Caco-2 (cell line): ENCODE data around the gene SLC1A1. TPM values are rescaled to one million over a fixed set of nuclear protein-coding genes. Genes with fewer than 3 reads are reported as not detected.

ENCODE experiments used
- BruUV-seq: library from RNA; stranded (reverse); fragments of 400-500 nt; replicated peaks from 2 replicates; lab custom pipeline; 2021; lab: Mats Ljungman, UMichigan
- CTCF ChIA-PET: fragments of 300-600 bp; sonication (Branson Sonifier 250); formaldehyde crosslinking; loops from one replicate; lab custom pipeline; 2022; ENCODE audit warnings: antibody characterized with exemption; lab: Charles Lee
- POLR2A ChIA-PET: fragments of 300-600 bp; sonication (Branson Sonifier 250); formaldehyde crosslinking; loops from one replicate; lab custom pipeline; 2022; ENCODE audit warnings: antibody characterized with exemption; lab: Charles Lee
- DNase-seq, 2 experiments: peaks; one replicate each; pipeline versions ENCODE4 v3.0.0 to v3.0.0-alpha.2; 2020 to 2022
- H3K27me3 ChIP-seq: replicated peaks from 2 replicates; pipeline ENCODE4 v1.6.0; 2011; ENCODE audit warnings: low read length; ENCODE audit not compliant: control insufficient read depth, insufficient read depth
- H3K36me3 ChIP-seq: 2 replicates; pipeline ENCODE4 v1.5.1; 2011; ENCODE audit warnings: low read length; ENCODE audit not compliant: control insufficient read depth, insufficient read depth
- H3K4me1 ChIP-seq: fragments of 250-450 bp; sonication (Bioruptor Pico); 2 replicates; pipeline ENCODE4 v1.5.1; 2020; ENCODE audit warnings: mild to moderate bottlenecking
- H3K4me3 ChIP-seq: 2 replicates; pipeline ENCODE4 v1.5.1; 2011; ENCODE audit warnings: low read depth, mild to moderate bottlenecking, control low read depth, low read length
- H3K9me3 ChIP-seq: fragments of 250-450 bp; sonication (Bioruptor Pico); 2 replicates; pipeline ENCODE4 v1.5.1; 2020; ENCODE audit warnings: mild to moderate bottlenecking, moderate library complexity
- H3K27ac Mint-ChIP-seq: one replicate; pipeline ENCODE4 v1.8.0; 2022; ENCODE audit warnings: mixed read lengths; ENCODE audit not compliant: unreplicated experiment
- H3K27me3 Mint-ChIP-seq: one replicate; pipeline ENCODE4 v1.8.0; 2022; ENCODE audit warnings: mixed read lengths; ENCODE audit not compliant: insufficient read depth, unreplicated experiment
- H3K36me3 Mint-ChIP-seq: one replicate; pipeline ENCODE4 v1.8.0; 2022; ENCODE audit warnings: mild to moderate bottlenecking, mixed read lengths; ENCODE audit not compliant: insufficient read depth, unreplicated experiment
- H3K4me1 Mint-ChIP-seq: one replicate; pipeline ENCODE4 v1.8.0; 2022; ENCODE audit warnings: low read depth, mixed read lengths; ENCODE audit not compliant: unreplicated experiment
- H3K4me3 Mint-ChIP-seq: one replicate; pipeline ENCODE4 v1.8.0; 2022; ENCODE audit warnings: mild to moderate bottlenecking, moderate library complexity, mixed read lengths; ENCODE audit not compliant: unreplicated experiment
- H3K9me3 Mint-ChIP-seq: one replicate; pipeline ENCODE4 v1.8.0; 2022; ENCODE audit warnings: mixed read lengths; ENCODE audit not compliant: unreplicated experiment
- intact Hi-C: fragments of 100-400 bp; cut with micrococcal nuclease; formaldehyde crosslinking; loops from one replicate; pipeline ENCODE4 v1.10.0; 2022; ENCODE audit not compliant: unreplicated experiment
- total RNA-seq: library from RNA; stranded (reverse); gene quantifications from 2 replicates; pipeline ENCODE4 v1.2.3, GENCODE V29; 2022
- TF ChIP-seq, protein P1 (sequence below), 2 experiments: fragments of 200-600 bp in 1 of 2; IDR thresholded peaks; 1 replicate in 1 of 2; 2 replicates in 1 of 2; pipeline versions ENCODE4 v1.5.1 to v1.8.0; 2011 to 2022; ENCODE audit warnings: antibody characterized with exemption in 1 of 2, control low read depth in 1 of 2, inconsistent platforms in 1 of 2, low read depth in 1 of 2, low read length in 1 of 2, mild to moderate bottlenecking in 1 of 2, moderate library complexity in 1 of 2; ENCODE audit not compliant: insufficient read depth in 1 of 2, severe bottlenecking in 1 of 2, unreplicated experiment in 1 of 2

The SLC1A1 gene
- total RNA-seq, 1 experiment from 2014 or later = 53.1 TPM

GRCh38 chr9:4594994-4595393 lies 104.7 kb downstream of the SLC1A1 start:
- no TSS peak for BruUV-seq
- H3K36me3 Mint-ChIP-seq = no peaks in the 10 kb centered on the region
- H3K4me3 ChIP-seq = no peak overlapping the region
- H3K4me1 ChIP-seq = no peaks in the 10 kb centered on the region; the same call in 1 of the 2 replicates
- ChIA-PET POLR2A (no interaction called here), CTCF (no interaction called here)
- H3K9me3 Mint-ChIP-seq = no peaks in the 10 kb centered on the region
- TF ChIP-seq, protein P1, sequence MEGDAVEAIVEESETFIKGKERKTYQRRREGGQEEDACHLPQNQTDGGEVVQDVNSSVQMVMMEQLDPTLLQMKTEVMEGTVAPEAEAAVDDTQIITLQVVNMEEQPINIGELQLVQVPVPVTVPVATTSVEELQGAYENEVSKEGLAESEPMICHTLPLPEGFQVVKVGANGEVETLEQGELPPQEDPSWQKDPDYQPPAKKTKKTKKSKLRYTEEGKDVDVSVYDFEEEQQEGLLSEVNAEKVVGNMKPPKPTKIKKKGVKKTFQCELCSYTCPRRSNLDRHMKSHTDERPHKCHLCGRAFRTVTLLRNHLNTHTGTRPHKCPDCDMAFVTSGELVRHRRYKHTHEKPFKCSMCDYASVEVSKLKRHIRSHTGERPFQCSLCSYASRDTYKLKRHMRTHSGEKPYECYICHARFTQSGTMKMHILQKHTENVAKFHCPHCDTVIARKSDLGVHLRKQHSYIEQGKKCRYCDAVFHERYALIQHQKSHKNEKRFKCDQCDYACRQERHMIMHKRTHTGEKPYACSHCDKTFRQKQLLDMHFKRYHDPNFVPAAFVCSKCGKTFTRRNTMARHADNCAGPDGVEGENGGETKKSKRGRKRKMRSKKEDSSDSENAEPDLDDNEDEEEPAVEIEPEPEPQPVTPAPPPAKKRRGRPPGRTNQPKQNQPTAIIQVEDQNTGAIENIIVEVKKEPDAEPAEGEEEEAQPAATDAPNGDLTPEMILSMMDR (IDR thresholded peaks at IDR 0.05; ENCODE audit: insufficient read depth in 1 of 2, low read depth in 1 of 2, low read length in 1 of 2, severe bottlenecking in 1 of 2, unreplicated experiment in 1 of 2) = no peak
- intact Hi-C loops = no loop called here
- H3K27ac Mint-ChIP-seq = no peak overlapping the region
- no peak for DNase-seq
- no peaks in the 10 kb centered on the region for H3K9me3 ChIP-seq
- no peaks in the 10 kb centered on the region for H3K4me1 Mint-ChIP-seq
- no peaks in the 10 kb centered on the region for H3K27me3 ChIP-seq
- H3K36me3 ChIP-seq = no peaks in the 10 kb centered on the region
- peaks cover 3% of the 10 kb centered on the region for H3K27me3 Mint-ChIP-seq
- no peak overlapping the region for H3K4me3 Mint-ChIP-seq

DNA sequence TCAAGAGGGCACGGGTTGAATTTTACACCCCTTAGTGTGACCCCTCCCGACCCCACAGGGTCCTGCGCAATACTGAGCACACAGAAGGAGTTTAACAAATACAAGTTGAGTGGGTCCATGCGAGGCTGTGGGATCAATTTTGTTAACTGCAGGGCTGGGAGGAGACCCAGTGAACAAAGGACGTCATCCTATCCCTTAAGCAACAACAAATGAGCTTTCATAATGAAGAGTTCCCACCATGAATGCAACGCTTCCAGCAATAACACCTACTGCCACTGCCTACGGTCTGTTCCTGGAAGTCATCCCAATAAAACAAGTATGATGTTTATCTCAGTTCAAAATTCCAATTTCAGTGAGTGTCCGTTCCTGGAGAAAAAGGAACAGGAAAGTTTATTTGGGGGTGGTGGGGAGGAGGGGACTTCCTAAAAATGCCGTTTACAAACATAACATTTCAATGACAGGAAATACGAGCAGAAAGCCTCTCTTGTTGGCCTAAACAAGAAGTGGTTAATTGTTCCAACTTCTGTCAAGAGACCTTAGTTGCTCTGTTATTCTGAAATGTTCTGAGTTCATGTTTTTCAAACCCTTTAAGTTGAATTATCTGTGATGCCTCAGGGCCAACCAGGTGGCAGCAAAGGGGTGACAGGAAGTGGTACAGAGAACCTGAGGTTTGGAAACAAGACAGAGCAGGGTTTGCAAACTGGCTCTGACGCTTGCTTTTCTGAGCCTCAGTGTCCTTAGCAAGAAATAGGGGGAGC lies 106.1 kb downstream of the SLC1A1 start:
- Histone ChIP-seq H3K9me3 (no peaks in the 10 kb centered on the region), H3K36me3 (no peaks in the 10 kb centered on the region), H3K4me3 (no peak overlapping the region), H3K27me3 (no peaks in the 10 kb centered on the region), H3K4me1 (no peaks in the 10 kb centered on the region)
- CTCF ChIA-PET = interaction anchor here (1.4 kb wide), 1 partner anchor 8 kb away, joined by 3 read pairs; no protein-coding TSS in a partner anchor
- no TSS peak for BruUV-seq
- DNase-seq = no peak
- no peak overlapping the region for H3K27ac Mint-ChIP-seq
- intact Hi-C loops = no loop called here
- no peak overlapping the region for H3K4me3 Mint-ChIP-seq
- TF ChIP-seq, protein P1 (IDR thresholded peaks at IDR 0.05; ENCODE audit: insufficient read depth in 1 of 2, low read depth in 1 of 2, low read length in 1 of 2, severe bottlenecking in 1 of 2, unreplicated experiment in 1 of 2) = no peak
- H3K36me3 Mint-ChIP-seq = no peaks in the 10 kb centered on the region
- no peaks in the 10 kb centered on the region for H3K4me1 Mint-ChIP-seq
- peaks cover 3% of the 10 kb centered on the region for H3K27me3 Mint-ChIP-seq
- no peaks in the 10 kb centered on the region for H3K9me3 Mint-ChIP-seq
- POLR2A ChIA-PET = no interaction called here

DNA sequence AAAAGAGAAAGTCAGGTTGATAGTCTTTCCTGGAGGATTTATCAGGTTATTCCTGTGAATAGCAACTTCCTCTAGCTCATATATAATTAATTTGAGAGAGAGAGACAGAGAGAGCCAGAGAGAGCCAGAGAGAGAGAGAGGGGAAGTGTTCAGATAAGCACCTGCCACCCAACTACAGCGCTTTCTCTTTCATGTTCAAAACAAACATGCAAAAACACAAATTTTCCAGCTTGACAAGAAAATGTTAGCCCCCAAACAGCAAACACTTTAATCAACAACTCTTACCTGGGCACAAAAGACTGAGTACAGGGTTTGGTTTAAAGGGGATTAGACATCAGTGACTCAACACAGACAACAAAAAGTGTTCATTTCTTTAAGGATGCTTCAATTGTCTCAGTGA lies 110.1 kb downstream of the SLC1A1 start:
- H3K36me3 Mint-ChIP-seq = no peaks in the 10 kb centered on the region
- H3K27ac Mint-ChIP-seq = no peak overlapping the region
- no peak overlapping the region for H3K4me3 ChIP-seq
- peaks cover 2% of the 10 kb centered on the region for H3K27me3 Mint-ChIP-seq
- POLR2A ChIA-PET = no interaction called here
- H3K4me1 ChIP-seq = no peaks in the 10 kb centered on the region
- intact Hi-C loops = loop anchor here (5.0 kb wide), 1 partner anchor 142 kb away; the partner anchor contains the start of gene AK3
- no peaks in the 10 kb centered on the region for H3K4me1 Mint-ChIP-seq
- H3K9me3 ChIP-seq = no peaks in the 10 kb centered on the region
- H3K4me3 Mint-ChIP-seq = no peak overlapping the region
- no TSS peak for BruUV-seq
- DNase-seq = no peak
- no peaks in the 10 kb centered on the region for H3K9me3 Mint-ChIP-seq
- CTCF ChIA-PET = no interaction called here
- TF ChIP-seq, protein P1 (IDR thresholded peaks at IDR 0.05; ENCODE audit: insufficient read depth in 1 of 2, low read depth in 1 of 2, low read length in 1 of 2, severe bottlenecking in 1 of 2, unreplicated experiment in 1 of 2) = no peak
- no peaks in the 10 kb centered on the region for H3K27me3 ChIP-seq
- H3K36me3 ChIP-seq = no peaks in the 10 kb centered on the region
